Measurements from ENCODE around the gene ICAM4.

DNA sequence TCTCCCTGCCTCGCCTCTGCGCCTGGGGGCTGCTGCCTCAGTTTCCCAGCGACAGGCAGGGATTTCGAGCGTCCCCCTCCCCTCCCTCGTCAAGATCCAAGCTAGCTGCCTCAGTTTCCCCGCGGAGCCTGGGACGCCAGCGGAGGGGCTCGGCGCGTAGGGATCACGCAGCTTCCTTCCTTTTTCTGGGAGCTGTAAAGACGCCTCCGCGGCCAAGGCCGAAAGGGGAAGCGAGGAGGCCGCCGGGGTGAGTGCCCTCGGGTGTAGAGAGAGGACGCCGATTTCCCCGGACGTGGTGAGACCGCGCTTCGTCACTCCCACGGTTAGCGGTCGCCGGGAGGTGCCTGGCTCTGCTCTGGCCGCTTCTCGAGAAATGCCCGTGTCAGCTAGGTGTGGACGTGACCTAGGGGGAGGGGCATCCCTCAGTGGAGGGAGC is 16.6 kb upstream of the ICAM4 start:
- TF ChIP-seq SP1 (CRISPR knock-in tag; conservative IDR thresholded peaks at IDR 0.05) (no peak), FOXJ3 (CRISPR knock-in tag; IDR thresholded peaks at IDR 0.05; ENCODE audit: borderline replicate concordance) (no peak), ZNF121 (CRISPR knock-in tag; IDR thresholded peaks at IDR 0.05) (no peak), CREM (CRISPR knock-in tag; IDR thresholded peaks at IDR 0.05) (no peak), ZNF138 (CRISPR knock-in tag; conservative IDR thresholded peaks at IDR 0.05) (no peak)
- TF ChIP-seq, protein P1, sequence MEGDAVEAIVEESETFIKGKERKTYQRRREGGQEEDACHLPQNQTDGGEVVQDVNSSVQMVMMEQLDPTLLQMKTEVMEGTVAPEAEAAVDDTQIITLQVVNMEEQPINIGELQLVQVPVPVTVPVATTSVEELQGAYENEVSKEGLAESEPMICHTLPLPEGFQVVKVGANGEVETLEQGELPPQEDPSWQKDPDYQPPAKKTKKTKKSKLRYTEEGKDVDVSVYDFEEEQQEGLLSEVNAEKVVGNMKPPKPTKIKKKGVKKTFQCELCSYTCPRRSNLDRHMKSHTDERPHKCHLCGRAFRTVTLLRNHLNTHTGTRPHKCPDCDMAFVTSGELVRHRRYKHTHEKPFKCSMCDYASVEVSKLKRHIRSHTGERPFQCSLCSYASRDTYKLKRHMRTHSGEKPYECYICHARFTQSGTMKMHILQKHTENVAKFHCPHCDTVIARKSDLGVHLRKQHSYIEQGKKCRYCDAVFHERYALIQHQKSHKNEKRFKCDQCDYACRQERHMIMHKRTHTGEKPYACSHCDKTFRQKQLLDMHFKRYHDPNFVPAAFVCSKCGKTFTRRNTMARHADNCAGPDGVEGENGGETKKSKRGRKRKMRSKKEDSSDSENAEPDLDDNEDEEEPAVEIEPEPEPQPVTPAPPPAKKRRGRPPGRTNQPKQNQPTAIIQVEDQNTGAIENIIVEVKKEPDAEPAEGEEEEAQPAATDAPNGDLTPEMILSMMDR (IDR thresholded peaks at IDR 0.05): no peak
- TF ChIP-seq, protein P2, sequence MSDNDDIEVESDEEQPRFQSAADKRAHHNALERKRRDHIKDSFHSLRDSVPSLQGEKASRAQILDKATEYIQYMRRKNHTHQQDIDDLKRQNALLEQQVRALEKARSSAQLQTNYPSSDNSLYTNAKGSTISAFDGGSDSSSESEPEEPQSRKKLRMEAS (CRISPR knock-in tag; IDR thresholded peaks at IDR 0.05): no peak
